B cell (primary cell): ENCODE measurements around the gene GUSB. TPM values are rescaled to one million over a fixed set of nuclear protein-coding genes. Genes with fewer than 3 reads are reported as not detected.
A peak's percentile ranks its signal among the peaks of the same experiment; 100 is the strongest.

Experiments
- ATAC-seq: fragments of 200-7000 bp; cut with Tn5 transposase; one replicate; pipeline ENCODE4 v1.10.0; 2021; ENCODE audit warnings: low read depth, mild to moderate bottlenecking, moderate number of reproducible peaks, moderate library complexity
- CTCF ChIA-PET: fragments of 350-600 bp; sonication (Branson Sonifier 250); formaldehyde crosslinking; loops from one replicate; lab custom pipeline; 2021; ENCODE audit warnings: antibody characterized with exemption, inconsistent platforms; lab: Charles Lee
- POLR2A ChIA-PET: fragments of 350-600 bp; sonication (Branson Sonifier 250); formaldehyde crosslinking; loops from one replicate; lab custom pipeline; 2021; ENCODE audit warnings: antibody characterized with exemption; lab: Charles Lee
- DNase-seq: peaks from one replicate; pipeline ENCODE4 v3.0.0; 2013
- H2AFZ ChIP-seq: 2 replicates; pipeline ENCODE4 v1.6.1; 2012; ENCODE audit warnings: mild to moderate bottlenecking, low read depth, low read length; ENCODE audit not compliant: insufficient read depth, poor library complexity, severe bottlenecking
- H3K27ac ChIP-seq, 2 donors: 1 replicate in 1 of 2; 2 replicates in 1 of 2; pipeline ENCODE4 v1.5.1; 2012 to 2013; ENCODE audit warnings: low read length in 2 of 2, mild to moderate bottlenecking in 2 of 2, moderate library complexity in 1 of 2
- H3K27me3 ChIP-seq, 4 experiments: fragments of 200-600 bp in 1 of 4; sonication (generic) in 1 of 4; replicated peaks in 1 of 4; 1 replicate in 2 of 4; 2 replicates in 2 of 4; pipeline versions ENCODE4 v1.6.1 to v1.7.0; 2013 to 2016; ENCODE audit warnings: low read length in 3 of 4, mild to moderate bottlenecking in 2 of 4, mixed read lengths in 1 of 4, moderate library complexity in 1 of 4; ENCODE audit not compliant: insufficient read depth in 4 of 4, control insufficient read depth in 3 of 4; ENCODE audit errors: control extremely low read depth in 1 of 4
- H3K36me3 ChIP-seq, 2 experiments: replicated peaks in 1 of 2; 1 replicate in 1 of 2; 2 replicates in 1 of 2; pipeline versions ENCODE4 v1.6.1 to v1.7.1; 2013; ENCODE audit warnings: low read length in 1 of 2; ENCODE audit not compliant: insufficient read depth in 2 of 2, control insufficient read depth in 1 of 2; ENCODE audit errors: control extremely low read depth in 1 of 2, extremely low read depth in 1 of 2
- H3K4me1 ChIP-seq, 2 donors: fragments of 200-600 bp in 1 of 2; sonication (generic) in 1 of 2; 1 replicate in 1 of 2; 2 replicates in 1 of 2; pipeline versions ENCODE4 v1.5.1 to v1.6.1; 2013 to 2017; ENCODE audit warnings: low read length in 2 of 2; ENCODE audit not compliant: control insufficient read depth in 2 of 2, insufficient read depth in 2 of 2
- H3K4me2 ChIP-seq: replicated peaks from 2 replicates; pipeline ENCODE3; 2012; ENCODE audit warnings: mild to moderate bottlenecking, low read depth, low read length; ENCODE audit not compliant: poor library complexity, severe bottlenecking
- H3K4me3 ChIP-seq, 5 experiments: fragments of 200-600 bp in 1 of 5; sonication (generic) in 1 of 5; 1 replicate in 3 of 5; 2 replicates in 2 of 5; pipeline versions ENCODE4 v1.5.1 to v1.7.0; 2011 to 2016; ENCODE audit warnings: low read length in 4 of 5, mild to moderate bottlenecking in 4 of 5, low read depth in 2 of 5, control low read depth in 1 of 5, moderate library complexity in 1 of 5; ENCODE audit not compliant: insufficient read depth in 1 of 5; ENCODE audit errors: control extremely low read depth in 1 of 5, extremely low read depth in 1 of 5
- H3K79me2 ChIP-seq: fragments of 200-600 bp; sonication (generic); one replicate; pipeline ENCODE4 v1.6.0; 2016; ENCODE audit warnings: low read length; ENCODE audit not compliant: control insufficient read depth, insufficient read depth
- H3K9ac ChIP-seq: fragments of 200-600 bp; sonication (generic); 2 replicates; pipeline ENCODE4 v1.6.1; 2017; ENCODE audit warnings: mild to moderate bottlenecking, low read length, moderate library complexity
- H3K9me3 ChIP-seq, 3 donors: one replicate each; pipeline versions ENCODE4 v1.6.1 to v1.7.1; 2013; ENCODE audit warnings: low read length in 2 of 3; ENCODE audit not compliant: control insufficient read depth in 2 of 3, insufficient read depth in 1 of 3; ENCODE audit errors: control extremely low read depth in 1 of 3
- H4K20me1 ChIP-seq: 2 replicates; pipeline ENCODE4 v1.6.0; 2012; ENCODE audit warnings: mild to moderate bottlenecking, low read length; ENCODE audit not compliant: insufficient read depth, control insufficient read depth, poor library complexity, severe bottlenecking
- H3K27ac Mint-ChIP-seq: one replicate; pipeline ENCODE4 v1.8.0; 2021; ENCODE audit warnings: mixed read lengths
- H3K27me3 Mint-ChIP-seq: one replicate; pipeline ENCODE4 v1.8.0; 2021; ENCODE audit warnings: mixed read lengths
- H3K4me1 Mint-ChIP-seq: one replicate; pipeline ENCODE4 v1.8.0; 2021; ENCODE audit warnings: mixed read lengths
- H3K4me3 Mint-ChIP-seq: one replicate; pipeline ENCODE4 v1.8.0; 2021; ENCODE audit warnings: mixed read lengths
- H3K9me3 Mint-ChIP-seq: one replicate; pipeline ENCODE4 v1.8.0; 2022; ENCODE audit warnings: mixed read lengths; ENCODE audit not compliant: insufficient read depth
- EZH2 ChIP-seq: IDR thresholded peaks from 2 replicates; pipeline ENCODE4 v1.6.1; 2012; ENCODE audit warnings: borderline replicate concordance, low read depth, mild to moderate bottlenecking, moderate library complexity, low read length; ENCODE audit not compliant: insufficient read depth, poor library complexity, severe bottlenecking
- WGBS: methylation state at CpG from one replicate; pipeline ENCODE4 v1.1.5; 2013; ENCODE audit warnings: missing lambda C conversion rate; ENCODE audit not compliant: insufficient coverage; 5-methylcytosine and 5-hydroxymethylcytosine counted together
- intact Hi-C: fragments of 100-400 bp; cut with micrococcal nuclease; formaldehyde crosslinking; loops from one replicate; pipeline ENCODE4 v1.10.0; 2022
- polyA plus RNA-seq: library from polyadenylated mRNA; depleted of rRNA; stranded (reverse); fragments of >200 nt; gene quantifications from 2 replicates; pipeline ENCODE4 v1.2.3, GENCODE V29; 2012
- total RNA-seq, 2 donors: library from RNA; stranded (reverse); fragments of 120-200 nt in 1 of 2; gene quantifications; 1 replicate in 1 of 2; 2 replicates in 1 of 2; pipeline versions ENCODE4 v1.2.3 to v1.2.4, GENCODE V29; 2013 to 2022
- TF ChIP-seq, protein P1 (sequence below): fragments of 200-600 bp; IDR thresholded peaks from one replicate; pipeline ENCODE4 v1.8.0; 2022; ENCODE audit warnings: antibody characterized with exemption, mild to moderate bottlenecking

GUSB gene
- total and polyA plus RNA-seq, 2 donors (not counting 1 experiment from before 2014, with no cell fraction given): 65.4 to 79.5 TPM

DNA sequence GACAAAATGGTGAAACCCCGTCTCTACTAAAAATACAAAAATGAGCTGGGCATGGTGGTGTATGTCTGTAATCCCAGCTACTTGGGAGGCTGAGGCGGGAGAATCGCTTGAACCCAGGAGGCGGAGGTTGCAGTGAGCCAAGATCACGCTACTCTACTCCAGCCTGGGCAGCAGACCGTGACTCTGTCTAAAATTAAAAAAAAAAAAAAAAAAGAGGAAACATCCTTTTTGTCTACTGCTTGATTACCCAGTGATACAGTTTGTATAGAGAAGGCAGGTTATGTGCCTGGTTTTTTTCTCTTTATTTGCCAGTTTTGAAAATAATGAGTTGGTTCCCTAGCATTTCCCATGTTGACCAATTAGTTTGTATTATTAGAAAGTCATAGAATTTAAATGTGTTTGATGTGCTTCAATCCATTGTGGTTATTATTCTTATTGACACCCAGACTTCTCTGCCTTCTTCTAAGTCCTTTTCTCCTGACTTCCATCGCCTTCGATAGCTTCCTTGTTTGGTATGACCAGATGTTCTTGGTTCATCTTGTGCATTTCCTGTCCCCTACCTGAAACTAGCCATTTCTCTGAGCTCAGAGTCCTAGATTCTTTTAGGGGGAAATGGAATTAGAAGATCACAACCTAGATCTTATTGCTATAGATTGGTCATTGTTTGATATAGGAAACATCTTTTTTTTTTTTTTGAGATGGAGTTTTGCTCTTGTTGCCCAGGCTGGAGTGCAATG lies 65.9 kb downstream of the GUSB start:
- H2AFZ ChIP-seq: no peak overlapping the region
- no peak overlapping the region for H3K4me3 ChIP-seq
- peak overlapping the region in 1 of 2 donors; percentile 57 for H3K27ac ChIP-seq
- peaks cover 11 to 12% of the 10 kb centered on the region in 2 donors for H3K4me1 ChIP-seq
- H3K9me3 ChIP-seq: no peaks in the 10 kb centered on the region
- DNase-seq (peak; percentile 36), ATAC-seq (peak; percentile 54)
- intact Hi-C loops: no loop called here
- WGBS: no CpG with 5 or more reads among the region's 8 CpGs
- H3K79me2 ChIP-seq: peaks cover 20% of the 10 kb centered on the region
- peak overlapping the region; percentile 40 for H3K9ac ChIP-seq
- peaks cover under 1% of the 10 kb centered on the region for H4K20me1 ChIP-seq
- peaks cover 19% of the 10 kb centered on the region for H3K4me1 Mint-ChIP-seq
- no peak overlapping the region for H3K27ac Mint-ChIP-seq
- ChIA-PET POLR2A (no interaction called here), CTCF (no interaction called here)
- no peaks in the 10 kb centered on the region for H3K9me3 Mint-ChIP-seq
- no peaks in the 10 kb centered on the region for H3K27me3 Mint-ChIP-seq
- no peaks in the 10 kb centered on the region for H3K27me3 ChIP-seq
- H3K4me3 Mint-ChIP-seq: no peak overlapping the region
- TF ChIP-seq, protein P1, sequence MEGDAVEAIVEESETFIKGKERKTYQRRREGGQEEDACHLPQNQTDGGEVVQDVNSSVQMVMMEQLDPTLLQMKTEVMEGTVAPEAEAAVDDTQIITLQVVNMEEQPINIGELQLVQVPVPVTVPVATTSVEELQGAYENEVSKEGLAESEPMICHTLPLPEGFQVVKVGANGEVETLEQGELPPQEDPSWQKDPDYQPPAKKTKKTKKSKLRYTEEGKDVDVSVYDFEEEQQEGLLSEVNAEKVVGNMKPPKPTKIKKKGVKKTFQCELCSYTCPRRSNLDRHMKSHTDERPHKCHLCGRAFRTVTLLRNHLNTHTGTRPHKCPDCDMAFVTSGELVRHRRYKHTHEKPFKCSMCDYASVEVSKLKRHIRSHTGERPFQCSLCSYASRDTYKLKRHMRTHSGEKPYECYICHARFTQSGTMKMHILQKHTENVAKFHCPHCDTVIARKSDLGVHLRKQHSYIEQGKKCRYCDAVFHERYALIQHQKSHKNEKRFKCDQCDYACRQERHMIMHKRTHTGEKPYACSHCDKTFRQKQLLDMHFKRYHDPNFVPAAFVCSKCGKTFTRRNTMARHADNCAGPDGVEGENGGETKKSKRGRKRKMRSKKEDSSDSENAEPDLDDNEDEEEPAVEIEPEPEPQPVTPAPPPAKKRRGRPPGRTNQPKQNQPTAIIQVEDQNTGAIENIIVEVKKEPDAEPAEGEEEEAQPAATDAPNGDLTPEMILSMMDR: no peak
- TF ChIP-seq EZH2: no peak
- H3K4me2 ChIP-seq: peak overlapping the region; percentile 42
- H3K36me3 ChIP-seq: peaks cover 0 to 2% of the 10 kb centered on the region in 2 experiments

DNA sequence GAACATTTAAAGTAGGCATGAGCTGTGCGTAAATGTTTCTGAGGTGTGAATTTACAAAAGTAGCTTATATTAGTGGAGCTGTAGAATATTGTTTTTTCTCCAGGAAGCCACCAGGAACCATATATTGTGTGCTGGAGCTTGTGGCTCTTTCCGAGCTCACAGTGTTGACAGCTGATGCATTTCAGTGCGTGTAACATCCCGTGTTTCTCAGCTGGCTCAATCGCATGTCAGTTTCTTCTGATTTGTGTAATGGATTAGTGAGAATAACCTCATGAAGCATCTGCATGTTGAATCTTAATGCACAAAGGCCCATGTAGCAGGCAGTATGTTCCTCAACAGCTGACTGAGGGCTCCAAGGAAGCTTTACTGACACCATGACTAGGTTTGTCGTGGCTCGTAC lies 69.8 kb downstream of the GUSB start:
- Mint-ChIP-seq H3K4me1 (peaks cover 15% of the 10 kb centered on the region), H3K9me3 (no peaks in the 10 kb centered on the region), H3K4me3 (no peak overlapping the region), H3K27me3 (no peaks in the 10 kb centered on the region), H3K27ac (no peak overlapping the region)
- no peaks in the 10 kb centered on the region for H3K27me3 ChIP-seq
- no peak overlapping the region for H3K4me3 ChIP-seq
- H4K20me1 ChIP-seq: peaks cover 4% of the 10 kb centered on the region
- no peak overlapping the region for H3K4me2 ChIP-seq
- ATAC-seq: no peak
- no peak overlapping the region for H2AFZ ChIP-seq
- no peaks in the 10 kb centered on the region for H3K9me3 ChIP-seq
- H3K9ac ChIP-seq: no peak overlapping the region
- DNase-seq: no peak
- ChIA-PET POLR2A (no interaction called here), CTCF (interaction anchor here (0.6 kb wide), 1 partner anchor 649 kb away, joined by 3 read pairs; no protein-coding TSS in a partner anchor)
- no peaks in the 10 kb centered on the region for H3K36me3 ChIP-seq
- TF ChIP-seq EZH2: no peak
- TF ChIP-seq, protein P1: no peak
- WGBS: 98% methylated on average over 5 of the region's 7 CpGs
- peaks cover 11 to 12% of the 10 kb centered on the region in 2 donors for H3K4me1 ChIP-seq
- intact Hi-C loops: no loop called here
- no peak overlapping the region for H3K27ac ChIP-seq
- H3K79me2 ChIP-seq: peaks cover 13% of the 10 kb centered on the region
